RCC 7860 (cell line): Measurements from ENCODE around the gene MSH6.
"Not testable (repeated sequence)": the region's sequence is repeated elsewhere in the genome, so short reads cannot be mapped to it uniquely, and the experiment has no call there.

Experiments
- DNase-seq: peaks from one replicate; pipeline ENCODE4 v3.0.0-alpha.2; 2015; ENCODE audit warnings: low spot score
- FAIRE-seq: peaks from 2 replicates; lab custom pipeline; 2012; peaks lifted over from hg19 to GRCh38; lab: Jason Lieb, UNC

Gene MSH6

DNA sequence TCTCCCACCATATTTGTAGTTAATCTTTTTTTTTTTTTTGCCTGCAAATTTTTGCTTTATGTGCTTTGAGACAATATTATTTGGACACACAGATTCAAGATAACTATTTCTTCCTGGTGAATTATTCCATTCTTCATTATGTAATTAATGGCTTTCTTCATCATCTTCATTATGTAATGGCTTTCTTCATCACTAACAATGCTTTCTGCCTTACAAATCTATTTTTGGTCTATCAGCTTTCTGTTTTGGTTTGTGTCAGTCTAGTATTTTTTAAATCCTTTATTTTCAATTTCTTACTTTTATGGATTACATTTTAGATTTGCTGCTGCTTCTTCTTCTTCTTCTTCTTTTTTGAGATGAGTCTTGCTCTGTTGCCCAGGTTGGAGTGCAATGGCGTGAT lies 60.5 kb downstream of the MSH6 start:
- DNase-seq (no peak), FAIRE-seq (no peak)

GRCh38 chr2:47844162-47844561 lies 61.2 kb downstream of the MSH6 start:
- DNase-seq (no peak), FAIRE-seq (no peak)

DNA sequence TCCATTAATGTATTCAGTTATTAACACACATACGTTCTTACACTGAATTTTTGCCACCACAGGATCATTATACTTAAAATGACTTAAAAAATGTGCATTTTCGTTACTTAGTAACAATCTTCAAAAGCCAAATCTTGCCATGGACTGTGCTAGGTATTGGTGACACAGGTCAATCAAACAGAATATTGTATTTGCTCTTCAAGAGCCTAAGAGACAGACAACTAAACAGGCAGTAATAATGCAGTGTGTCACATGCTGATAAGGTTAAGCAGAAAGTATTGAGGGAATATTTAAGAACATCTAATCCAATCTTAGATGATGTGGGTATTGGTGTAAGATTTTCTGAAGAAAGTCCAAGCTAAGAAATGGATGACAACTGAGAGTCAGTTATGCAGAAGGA lies 66.4 kb downstream of the MSH6 start:
- no peak for DNase-seq
- FAIRE-seq = no peak

DNA sequence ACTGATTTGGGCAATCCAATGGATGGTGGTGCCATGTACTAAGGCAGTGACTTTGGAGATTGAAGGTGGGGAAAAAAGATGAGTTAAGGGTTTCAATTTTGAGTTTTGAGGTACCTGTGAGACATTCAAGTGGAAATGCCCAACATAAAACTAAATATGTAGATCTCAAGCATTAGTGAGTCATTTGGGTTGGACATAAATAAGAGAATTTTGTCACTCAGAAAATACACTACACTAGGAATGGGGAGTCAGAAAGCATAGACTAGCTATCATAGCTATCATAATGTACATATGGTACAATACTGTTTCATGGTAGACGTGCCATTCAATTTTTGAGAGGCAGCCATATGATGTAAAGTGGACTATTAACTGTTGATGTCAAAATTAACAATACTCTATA lies 67.3 kb downstream of the MSH6 start:
- FAIRE-seq (no peak), DNase-seq (no peak)

GRCh38 chr2:47853067-47853777 lies 70.3 kb downstream of the MSH6 start:
- FAIRE-seq, DNase-seq: not testable (repeated sequence)
